ENCODE results near the gene TOGARAM1.

The TOGARAM1 gene

GRCh38 chr14:45118594-45118993 lies 156.6 kb downstream of the TOGARAM1 start:
- no peak for DNase-seq (ENCODE audit: low read depth in 2 of 2)
- TF ChIP-seq CTCF (IDR thresholded peaks at IDR 0.05; ENCODE audit: low read depth, low read length): no peak
- H3K4me3 ChIP-seq (replicated peaks in 1 of 2; ENCODE audit: low read depth in 2 of 2, low read length in 2 of 2): no peak overlapping the region

- TF ChIP-seq CTCF (IDR thresholded peaks at IDR 0.05; ENCODE audit: low read depth, low read length): no peak
- no peak for DNase-seq (ENCODE audit: low read depth in 2 of 2)
- H3K4me3 ChIP-seq (replicated peaks in 1 of 2; ENCODE audit: low read depth in 2 of 2, low read length in 2 of 2): no peak overlapping the region
Observed at GRCh38 chr14:45120096-45120495, 158.1 kb downstream of the TOGARAM1 start.

- no peak overlapping the region for H3K4me3 ChIP-seq (replicated peaks in 1 of 2; ENCODE audit: low read depth in 2 of 2, low read length in 2 of 2)
- no peak for TF ChIP-seq CTCF (IDR thresholded peaks at IDR 0.05; ENCODE audit: low read depth, low read length)
- no peak for DNase-seq (ENCODE audit: low read depth in 2 of 2)
Observed at GRCh38 chr14:45123271-45123670, 161.3 kb downstream of the TOGARAM1 start.
